Ovary (tissue), 9 donors: ENCODE measurements around the gene MLEC. TPM values are rescaled to one million over a fixed set of nuclear protein-coding genes. Genes with fewer than 3 reads are reported as not detected.

Experiments
- DNase-seq, 5 donors: peaks; one replicate each; pipeline ENCODE4 v3.0.0-alpha.2; 2019 to 2020
- H3K27ac ChIP-seq, 2 donors: fragments of 200-600 bp; one replicate each; pipeline versions ENCODE4 v1.5.1 to v1.8.0; 2019 to 2022
- H3K27me3 ChIP-seq: fragments of 200-600 bp; one replicate; pipeline ENCODE4 v1.8.0; 2022
- H3K36me3 ChIP-seq: fragments of 200-600 bp; sonication (generic); one replicate; pipeline ENCODE4 v1.5.1; 2019
- H3K4me1 ChIP-seq: one replicate; pipeline ENCODE4 v1.8.1; 2013; ENCODE audit warnings: mild to moderate bottlenecking, moderate library complexity; ENCODE audit not compliant: insufficient read depth
- H3K4me3 ChIP-seq: fragments of 200-600 bp; sonication (generic); one replicate; pipeline ENCODE4 v1.5.1; 2017
- H3K9me3 ChIP-seq, 2 donors: fragments of 200-600 bp in 1 of 2; sonication (generic) in 1 of 2; one replicate each; pipeline versions ENCODE4 v1.5.1 to v1.8.1; 2013 to 2019; ENCODE audit warnings: mild to moderate bottlenecking in 1 of 2, moderate library complexity in 1 of 2
- CTCF ChIP-seq, 3 donors: fragments of 450-650 bp in 2 of 3; fragments of 200-600 bp in 1 of 3; IDR thresholded peaks; one replicate each; pipeline versions ENCODE4 v1.5.1 to v1.8.0; 2016 to 2022; ENCODE audit warnings: antibody characterized with exemption in 3 of 3, mild to moderate bottlenecking in 1 of 3
- EP300 ChIP-seq: sonication (generic); formaldehyde crosslinking; IDR thresholded peaks from one replicate; pipeline ENCODE4 v1.6.1; 2017; ENCODE audit warnings: antibody characterized with exemption
- POLR2A ChIP-seq: fragments of 450-650 bp; IDR thresholded peaks from one replicate; pipeline ENCODE4 v1.6.1; 2017; ENCODE audit warnings: antibody characterized with exemption, mild to moderate bottlenecking, moderate library complexity
- WGBS, 3 donors: extraction: QIAGEN DNeasy Blood & Tissue Kit in 1 of 3; methylation state at CpG; one replicate each; pipeline versions ENCODE4 v1.1.5 to v1.1.7; 2013 to 2017; 5-methylcytosine and 5-hydroxymethylcytosine counted together
- intact Hi-C, 4 donors: fragments of 100-400 bp; cut with DNase I; formaldehyde crosslinking; loops; one replicate each; pipeline versions ENCODE4 v1.11.0 to v1.15.1; 2022 to 2023
- polyA plus RNA-seq, 2 donors: library from polyadenylated mRNA; stranded (reverse); fragments of 200-250 nt in 1 of 2; fragments of 350-450 nt in 1 of 2; fragmentation: Illumina TruSeq in 1 of 2; extraction: RNeasy Lipid Tissue Mini Kit (QIAGEN cat#74804) in 1 of 2; gene quantifications; one replicate each; pipeline ENCODE4 v1.2.3, GENCODE V29; 2013 to 2014
- total RNA-seq, 7 donors: library from RNA; depleted of rRNA in 2 of 7; stranded (reverse); fragments of >200 nt in 2 of 7; fragmentation: NEBNext Ultra II Directional in 3 of 7; extraction: Animal tissue kit (Norgen Biotek cat#: 25700) in 3 of 7; gene quantifications; one replicate each; pipeline versions ENCODE4 v1.1.0 to v1.2.4, GENCODE V29; 2016 to 2023
- donor health status: DM: no; HTN: no; CAD: no; lungs with moderate emphysema.
- donor health status: DM: no; HTN: no; CAD: no.
- donor health status: Bipolar disorder and iron deficiency.
- donor health status: DM: yes; HTN: yes; CAD: no.
- donor health status: DM: no; HTN: no; CAD: no.
- donor health status: DM: yes; HTN: yes; CAD: no.

MLEC gene
- total and polyA plus RNA-seq, 9 donors = 29.2 to 169 (median 101) TPM

- H3K4me1 ChIP-seq = peaks cover 5% of the 10 kb centered on the region
- no peaks in the 10 kb centered on the region for H3K27me3 ChIP-seq
- H3K4me3 ChIP-seq = no peak overlapping the region
- no peak for TF ChIP-seq POLR2A
- WGBS, 3 donors = 95 to 100% (median 96%) methylated on average over 1 of the region's 1 CpG
- no peaks in the 10 kb centered on the region for H3K9me3 ChIP-seq
- H3K27ac ChIP-seq = peak overlapping the region in 1 of 2 donors; percentile 41
- intact Hi-C loops = no loop called here
- DNase-seq = no peak
- H3K36me3 ChIP-seq = no peaks in the 10 kb centered on the region
Measured at GRCh38 chr12:120702637-120703036, 15.7 kb downstream of the MLEC start.

- no peaks in the 10 kb centered on the region for H3K27me3 ChIP-seq
- peak in 4 of 5 donors; percentile 31 to 54 (median 40) for DNase-seq
- H3K36me3 ChIP-seq = no peaks in the 10 kb centered on the region
- TF ChIP-seq EP300 (no peak), POLR2A (no peak), CTCF (IDR thresholded peaks at IDR 0.05) (no peak)
- no peaks in the 10 kb centered on the region for H3K9me3 ChIP-seq
- peaks cover 5% of the 10 kb centered on the region for H3K4me1 ChIP-seq
- no peak overlapping the region for H3K4me3 ChIP-seq
- WGBS, 3 donors = 43 to 65% (median 50%) methylated on average over 11 of the region's 11 CpGs
- H3K27ac ChIP-seq = peak overlapping the region in 1 of 2 donors; percentile 41
- intact Hi-C loops = no loop called here
Measured at GRCh38 chr12:120703311-120703942, 16.5 kb downstream of the MLEC start.

- H3K27ac ChIP-seq = no peak overlapping the region
- DNase-seq = no peak
- H3K9me3 ChIP-seq = no peaks in the 10 kb centered on the region
- no peak for TF ChIP-seq CTCF (IDR thresholded peaks at IDR 0.05)
- TF ChIP-seq EP300 = no peak
- no peak for TF ChIP-seq POLR2A
- WGBS, 3 donors = 91 to 100% (median 95%) methylated on average over 1 of the region's 1 CpG
- H3K4me3 ChIP-seq = no peak overlapping the region
- intact Hi-C loops = no loop called here
- no peaks in the 10 kb centered on the region for H3K27me3 ChIP-seq
- no peaks in the 10 kb centered on the region for H3K36me3 ChIP-seq
- H3K4me1 ChIP-seq = peaks cover 7% of the 10 kb centered on the region
Measured at GRCh38 chr12:120705618-120706017, 18.7 kb downstream of the MLEC start.

GRCh38 chr12:120706029-120706428, 19.1 kb downstream of the MLEC start:
- 83 to 86% (median 85%) methylated on average over 5 of the region's 5 CpGs for WGBS, 3 donors
- intact Hi-C loops = no loop called here
- no peak overlapping the region for H3K27ac ChIP-seq
- no peaks in the 10 kb centered on the region for H3K27me3 ChIP-seq
- H3K36me3 ChIP-seq = no peaks in the 10 kb centered on the region
- H3K9me3 ChIP-seq = no peaks in the 10 kb centered on the region
- TF ChIP-seq EP300 (no peak), CTCF (IDR thresholded peaks at IDR 0.05) (no peak), POLR2A (no peak)
- H3K4me1 ChIP-seq = peaks cover 7% of the 10 kb centered on the region
- no peak overlapping the region for H3K4me3 ChIP-seq
- DNase-seq = no peak

GRCh38 chr12:120708651-120709050, 21.7 kb downstream of the MLEC start:
- Histone ChIP-seq H3K9me3 (no peaks in the 10 kb centered on the region), H3K4me3 (no peak overlapping the region)
- WGBS, 3 donors = 63 to 77% (median 71%) methylated on average over 4 of the region's 4 CpGs

More at GRCh38 chr12:120708651-120709050, 21.7 kb downstream of the MLEC start:
- no peaks in the 10 kb centered on the region for H3K27me3 ChIP-seq
- H3K36me3 ChIP-seq = no peaks in the 10 kb centered on the region
- intact Hi-C loops = no loop called here
- no peak for DNase-seq
- TF ChIP-seq EP300 (no peak), CTCF (IDR thresholded peaks at IDR 0.05) (no peak), POLR2A (no peak)
- H3K27ac ChIP-seq = no peak overlapping the region
- peaks cover 5% of the 10 kb centered on the region for H3K4me1 ChIP-seq
